B cell (primary cell): ENCODE results near the gene RCAN1.

Source experiments
- EZH2 ChIP-seq: IDR thresholded peaks from 2 replicates; pipeline ENCODE4 v1.6.1; 2012; ENCODE audit warnings: borderline replicate concordance, low read depth, mild to moderate bottlenecking, moderate library complexity, low read length; ENCODE audit not compliant: insufficient read depth, poor library complexity, severe bottlenecking
- TF ChIP-seq, protein P1 (sequence below): fragments of 200-600 bp; IDR thresholded peaks from one replicate; pipeline ENCODE4 v1.8.0; 2022; ENCODE audit warnings: antibody characterized with exemption, mild to moderate bottlenecking

DNA sequence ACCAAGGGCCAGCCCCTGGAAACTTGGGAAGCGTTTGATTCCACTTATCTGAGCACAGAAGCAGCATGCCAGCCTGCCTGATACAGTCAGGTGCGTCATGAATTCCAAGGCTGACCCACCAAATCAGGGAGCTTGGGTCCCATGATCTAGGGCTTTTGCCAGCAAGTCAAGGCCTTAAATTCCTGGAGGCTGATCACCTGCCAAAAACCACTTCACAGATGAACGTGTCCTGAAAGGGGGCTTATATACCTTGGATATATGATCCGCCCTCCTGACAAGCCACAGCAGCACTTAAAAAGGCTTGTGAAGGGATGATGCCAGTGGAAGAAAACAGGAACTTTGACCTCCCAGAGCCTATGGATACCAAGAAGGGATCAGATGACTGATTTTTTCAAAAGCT is 29.9 kb upstream of the RCAN1 start:
- TF ChIP-seq, protein P1, sequence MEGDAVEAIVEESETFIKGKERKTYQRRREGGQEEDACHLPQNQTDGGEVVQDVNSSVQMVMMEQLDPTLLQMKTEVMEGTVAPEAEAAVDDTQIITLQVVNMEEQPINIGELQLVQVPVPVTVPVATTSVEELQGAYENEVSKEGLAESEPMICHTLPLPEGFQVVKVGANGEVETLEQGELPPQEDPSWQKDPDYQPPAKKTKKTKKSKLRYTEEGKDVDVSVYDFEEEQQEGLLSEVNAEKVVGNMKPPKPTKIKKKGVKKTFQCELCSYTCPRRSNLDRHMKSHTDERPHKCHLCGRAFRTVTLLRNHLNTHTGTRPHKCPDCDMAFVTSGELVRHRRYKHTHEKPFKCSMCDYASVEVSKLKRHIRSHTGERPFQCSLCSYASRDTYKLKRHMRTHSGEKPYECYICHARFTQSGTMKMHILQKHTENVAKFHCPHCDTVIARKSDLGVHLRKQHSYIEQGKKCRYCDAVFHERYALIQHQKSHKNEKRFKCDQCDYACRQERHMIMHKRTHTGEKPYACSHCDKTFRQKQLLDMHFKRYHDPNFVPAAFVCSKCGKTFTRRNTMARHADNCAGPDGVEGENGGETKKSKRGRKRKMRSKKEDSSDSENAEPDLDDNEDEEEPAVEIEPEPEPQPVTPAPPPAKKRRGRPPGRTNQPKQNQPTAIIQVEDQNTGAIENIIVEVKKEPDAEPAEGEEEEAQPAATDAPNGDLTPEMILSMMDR: no peak
- TF ChIP-seq EZH2: no peak
